Fibroblast of peridontal ligament (primary cell): ENCODE data around the gene PDLIM3.
A peak's percentile ranks its signal among the peaks of the same experiment; 100 is the strongest.
"Not testable (repeated sequence)": the region's sequence is repeated elsewhere in the genome, so short reads cannot be mapped to it uniquely, and the experiment has no call there.

Experiments used
- DNase-seq: peaks from one replicate; pipeline ENCODE4 v3.0.0-alpha.2; 2010; ENCODE audit errors: extremely low read depth

PDLIM3 gene

GRCh38 chr4:185534866-185535611 is at the start of gene PDLIM3:
Gene PDLIM3 (minus strand): TSS chr4:185535507. CDS start chr4:185535434, 73 bp downstream.
- no peak for DNase-seq

- no peak for DNase-seq
Observed at GRCh38 chr4:185583813-185584212, 48.5 kb upstream of the PDLIM3 start.

- no peak for DNase-seq
Observed at GRCh38 chr4:185582651-185583400, 47.5 kb upstream of the PDLIM3 start.

- no peak for DNase-seq
Observed at GRCh38 chr4:185580699-185581098, 45.4 kb upstream of the PDLIM3 start.

- no peak for DNase-seq
Observed at GRCh38 chr4:185578284-185578683, 43.0 kb upstream of the PDLIM3 start.

GRCh38 chr4:185576962-185577950 is 41.9 kb upstream of the PDLIM3 start:
- no peak for DNase-seq

GRCh38 chr4:185576314-185576961 is 41.1 kb upstream of the PDLIM3 start:
- DNase-seq, result no peak

GRCh38 chr4:185573651-185574199 is 38.4 kb upstream of the PDLIM3 start:
- DNase-seq, result peak; percentile 34

- no peak for DNase-seq
Observed at GRCh38 chr4:185570727-185571126, 35.4 kb upstream of the PDLIM3 start.

GRCh38 chr4:185567381-185568376 is 32.4 kb upstream of the PDLIM3 start:
- DNase-seq, result no peak

- peak; percentile 14 for DNase-seq
Observed at GRCh38 chr4:185566972-185567371, 31.7 kb upstream of the PDLIM3 start.

- DNase-seq, result no peak
Observed at GRCh38 chr4:185566425-185566824, 31.1 kb upstream of the PDLIM3 start.

GRCh38 chr4:185565696-185566095 is 30.4 kb upstream of the PDLIM3 start:
- no peak for DNase-seq

- DNase-seq, result no peak
Observed at GRCh38 chr4:185564349-185564748, 29.0 kb upstream of the PDLIM3 start.

GRCh38 chr4:185562531-185562930 is 27.2 kb upstream of the PDLIM3 start:
- DNase-seq, result no peak

- DNase-seq, result no peak
Observed at GRCh38 chr4:185560316-185560715, 25.0 kb upstream of the PDLIM3 start.

- no peak for DNase-seq
Observed at GRCh38 chr4:185559915-185560281, 24.6 kb upstream of the PDLIM3 start.

- not testable (repeated sequence) for DNase-seq
Observed at GRCh38 chr4:185559251-185559914, 24.1 kb upstream of the PDLIM3 start.

- no peak for DNase-seq
Observed at GRCh38 chr4:185554365-185555126, 19.2 kb upstream of the PDLIM3 start.
